Fibroblast of mammary gland (primary cell): Measurements from ENCODE around the gene EME2.
A peak's percentile ranks its signal among the peaks of the same experiment; 100 is the strongest.

Source experiments
- DNase-seq: peaks from one replicate; pipeline ENCODE4 v3.0.0-alpha.2; 2010; ENCODE audit warnings: low read depth
- H3K4me3 ChIP-seq: 2 replicates; pipeline ENCODE4 v1.5.1; 2011; ENCODE audit warnings: low read depth, mild to moderate bottlenecking, low read length, moderate library complexity; ENCODE audit not compliant: control insufficient read depth
- CTCF ChIP-seq: conservative IDR thresholded peaks from 2 replicates; pipeline ENCODE4 v1.5.1; 2011; ENCODE audit warnings: low read depth, low read length, inconsistent platforms; ENCODE audit not compliant: control insufficient read depth, insufficient read depth

The EME2 gene

DNA sequence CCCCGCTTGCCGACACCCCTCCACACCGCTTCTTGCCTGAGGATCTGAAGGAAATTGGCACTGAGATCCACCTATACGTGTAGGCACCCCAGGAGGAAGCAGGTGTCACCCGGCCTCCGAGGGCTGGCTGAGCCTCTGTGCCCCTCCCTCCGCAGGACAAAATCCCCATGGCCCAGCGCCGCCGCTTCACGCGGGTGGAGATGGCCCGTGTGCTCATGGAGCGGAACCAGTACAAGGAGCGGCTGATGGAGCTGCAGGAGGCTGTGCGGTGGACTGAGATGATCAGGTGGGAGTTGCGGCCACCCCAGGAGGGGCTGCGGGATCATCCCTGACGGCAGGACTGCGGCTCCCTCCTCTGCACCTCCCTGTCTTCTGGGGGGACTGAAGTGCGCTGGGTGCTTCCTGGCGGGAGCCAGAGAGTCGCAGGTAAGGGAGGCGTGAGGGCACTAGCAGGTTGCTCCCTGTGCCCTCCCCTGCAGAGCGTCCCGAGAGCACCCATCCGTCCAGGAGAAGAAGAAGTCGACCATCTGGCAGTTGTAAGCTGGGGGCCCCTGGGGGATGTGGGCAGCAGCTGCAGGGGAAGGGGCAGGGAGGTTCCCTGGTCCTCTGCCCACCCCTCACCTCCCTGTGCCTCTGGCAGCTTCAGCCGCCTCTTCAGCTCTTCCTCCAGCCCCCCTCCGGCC lies 10.3 kb upstream of the EME2 start:
- H3K4me3 ChIP-seq: no peak overlapping the region
- no peak for DNase-seq
- no peak for TF ChIP-seq CTCF

DNA sequence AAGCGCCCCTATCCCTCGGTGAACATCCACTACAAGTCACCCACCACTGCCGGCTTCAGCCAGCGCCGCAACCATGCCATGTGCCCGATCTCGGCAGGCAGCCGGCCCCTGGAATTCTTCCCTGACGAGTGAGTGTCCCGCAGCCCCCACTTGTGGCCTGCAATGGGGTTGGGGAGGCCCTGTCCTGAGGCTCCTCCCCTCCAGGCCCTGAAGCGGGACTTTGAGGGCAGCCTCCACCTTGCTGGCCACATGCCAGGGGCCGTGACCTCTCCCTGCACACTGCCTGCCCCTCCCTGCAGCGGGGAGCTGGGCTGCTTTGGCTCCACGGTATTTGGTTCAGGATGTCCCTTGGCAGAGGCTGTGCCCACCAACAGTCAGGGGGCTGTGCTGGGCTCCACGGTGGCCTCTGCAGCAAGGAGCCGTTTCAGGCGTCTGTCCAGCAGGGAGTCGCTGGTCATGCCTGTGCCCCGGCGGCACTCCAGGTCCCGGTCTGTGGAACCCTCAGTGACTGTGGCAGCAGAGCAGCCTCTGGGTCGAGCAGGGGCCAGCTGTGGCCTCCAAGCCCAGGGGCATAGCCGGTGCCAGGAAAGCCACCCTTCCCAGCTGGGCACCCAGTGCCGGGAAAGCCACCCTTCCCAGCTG lies 9.6 kb upstream of the EME2 start:
- no peak for DNase-seq
- TF ChIP-seq CTCF: no peak
- H3K4me3 ChIP-seq: no peak overlapping the region

DNA sequence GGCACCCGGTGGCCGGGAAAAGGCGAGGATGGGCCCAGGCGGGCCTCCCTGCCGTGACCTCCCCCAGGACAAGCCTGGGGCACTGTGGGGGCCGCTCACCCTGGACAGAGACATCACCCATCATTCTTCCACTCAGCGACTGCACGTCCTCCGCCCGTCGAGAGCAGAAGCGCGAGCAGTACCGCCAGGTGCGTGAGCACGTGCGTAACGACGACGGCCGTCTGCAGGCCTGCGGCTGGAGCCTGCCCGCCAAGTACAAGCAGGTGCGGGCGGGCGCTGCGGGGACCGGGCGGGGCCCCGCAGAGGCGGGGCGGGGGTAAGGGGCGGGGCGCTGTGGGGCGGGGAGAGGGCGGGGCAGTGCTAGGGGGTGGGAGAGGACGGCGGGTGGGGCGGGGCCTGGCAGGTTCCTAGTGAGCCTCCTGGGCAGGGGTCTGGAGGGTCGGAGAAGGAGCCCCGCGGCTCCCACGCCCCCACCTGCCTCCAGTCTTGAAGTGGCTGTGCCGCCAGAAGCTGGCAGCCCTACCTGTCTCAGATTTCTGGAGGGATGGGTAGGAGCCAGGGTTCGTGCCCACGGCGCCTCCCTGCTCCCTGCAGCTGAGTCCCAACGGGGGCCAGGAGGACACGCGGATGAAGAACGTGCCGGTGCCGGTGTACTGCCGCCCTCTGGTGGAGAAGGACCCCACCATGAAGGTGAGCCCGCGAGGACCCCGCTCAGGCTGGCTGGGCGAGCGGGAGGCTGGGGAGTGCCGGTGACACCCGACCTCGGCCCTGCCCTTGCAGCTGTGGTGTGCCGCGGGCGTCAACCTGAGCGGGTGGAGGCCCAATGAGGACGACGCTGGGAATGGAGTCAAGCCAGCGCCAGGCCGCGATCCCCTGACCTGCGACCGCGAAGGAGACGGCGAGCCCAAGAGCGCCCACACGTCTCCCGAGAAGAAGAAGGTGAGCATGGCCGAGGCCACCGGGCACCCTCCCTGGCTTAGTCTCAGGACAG lies 8.8 kb upstream of the EME2 start:
- no peak for DNase-seq
- H3K4me3 ChIP-seq: no peak overlapping the region
- TF ChIP-seq CTCF: peak; percentile 31

GRCh38 chr16:1764971-1765370 lies 7.6 kb upstream of the EME2 start:
- no peak for DNase-seq
- H3K4me3 ChIP-seq: no peak overlapping the region
- no peak for TF ChIP-seq CTCF

- TF ChIP-seq CTCF: no peak
- no peak for DNase-seq
- no peak overlapping the region for H3K4me3 ChIP-seq
These were observed 6.8 kb upstream of the EME2 start for GRCh38 chr16:1765826-1766225.

GRCh38 chr16:1766231-1766630 lies 6.4 kb upstream of the EME2 start:
- DNase-seq: no peak
- no peak overlapping the region for H3K4me3 ChIP-seq
- TF ChIP-seq CTCF: no peak
